ENCODE measurements around the gene DAZ4.
"Not testable (repeated sequence)": the region's sequence is repeated elsewhere in the genome, so short reads cannot be mapped to it uniquely, and the experiment has no call there.

The DAZ4 gene, protein sequence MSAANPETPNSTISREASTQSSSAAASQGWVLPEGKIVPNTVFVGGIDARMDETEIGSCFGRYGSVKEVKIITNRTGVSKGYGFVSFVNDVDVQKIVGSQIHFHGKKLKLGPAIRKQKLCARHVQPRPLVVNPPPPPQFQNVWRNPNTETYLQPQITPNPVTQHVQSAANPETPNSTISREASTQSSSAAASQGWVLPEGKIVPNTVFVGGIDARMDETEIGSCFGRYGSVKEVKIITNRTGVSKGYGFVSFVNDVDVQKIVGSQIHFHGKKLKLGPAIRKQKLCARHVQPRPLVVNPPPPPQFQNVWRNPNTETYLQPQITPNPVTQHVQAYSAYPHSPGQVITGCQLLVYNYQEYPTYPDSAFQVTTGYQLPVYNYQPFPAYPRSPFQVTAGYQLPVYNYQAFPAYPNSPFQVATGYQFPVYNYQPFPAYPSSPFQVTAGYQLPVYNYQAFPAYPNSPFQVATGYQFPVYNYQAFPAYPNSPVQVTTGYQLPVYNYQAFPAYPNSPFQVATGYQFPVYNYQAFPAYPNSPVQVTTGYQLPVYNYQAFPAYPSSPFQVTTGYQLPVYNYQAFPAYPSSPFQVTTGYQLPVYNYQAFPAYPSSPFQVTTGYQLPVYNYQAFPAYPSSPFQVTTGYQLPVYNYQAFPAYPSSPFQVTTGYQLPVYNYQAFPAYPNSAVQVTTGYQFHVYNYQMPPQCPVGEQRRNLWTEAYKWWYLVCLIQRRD

DNA sequence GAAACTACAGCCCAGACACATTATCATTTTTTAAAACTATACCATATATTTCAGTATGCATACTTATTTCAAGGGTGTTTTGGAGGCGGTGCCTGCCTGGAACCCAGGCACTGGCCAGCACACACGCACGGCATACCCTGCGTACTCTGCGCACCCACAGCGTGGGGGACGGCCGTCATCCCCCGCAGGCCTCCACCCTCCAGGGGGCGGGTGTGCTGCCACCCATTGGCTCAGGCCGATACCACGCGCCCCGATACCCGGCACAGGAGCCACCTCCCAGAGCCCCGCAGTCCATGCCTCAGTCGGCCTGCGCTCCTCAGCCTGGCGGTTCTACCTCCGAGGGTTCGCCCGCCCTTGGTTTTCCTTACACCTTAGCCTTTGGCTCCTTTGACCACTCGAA lies at the start of gene DAZ4:
TSS of gene DAZ4 (plus strand) at position 301 of the 400 bp plus-strand sequence. CDS start 208 bp downstream, outside the sequence.
- H3K4me3 ChIP-seq (ENCODE audit: low read depth, low read length), result not testable (repeated sequence)

DNA sequence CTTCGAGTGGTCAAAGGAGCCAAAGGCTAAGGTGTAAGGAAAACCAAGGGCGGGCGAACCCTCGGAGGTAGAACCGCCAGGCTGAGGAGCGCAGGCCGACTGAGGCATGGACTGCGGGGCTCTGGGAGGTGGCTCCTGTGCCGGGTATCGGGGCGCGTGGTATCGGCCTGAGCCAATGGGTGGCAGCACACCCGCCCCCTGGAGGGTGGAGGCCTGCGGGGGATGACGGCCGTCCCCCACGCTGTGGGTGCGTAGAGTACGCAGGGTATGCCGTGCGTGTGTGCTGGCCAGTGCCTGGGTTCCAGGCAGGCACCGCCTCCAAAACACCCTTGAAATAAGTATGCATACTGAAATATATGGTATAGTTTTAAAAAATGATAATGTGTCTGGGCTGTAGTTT lies 20.4 kb upstream of the DAZ4 start, which contains the start of gene DAZ3:
TSS of gene DAZ3 (minus strand) at position 101 of the 400 bp plus-strand sequence. CDS start 208 bp downstream, outside the sequence.
- H3K4me3 ChIP-seq (ENCODE audit: low read depth, low read length), result not testable (repeated sequence)

DNA sequence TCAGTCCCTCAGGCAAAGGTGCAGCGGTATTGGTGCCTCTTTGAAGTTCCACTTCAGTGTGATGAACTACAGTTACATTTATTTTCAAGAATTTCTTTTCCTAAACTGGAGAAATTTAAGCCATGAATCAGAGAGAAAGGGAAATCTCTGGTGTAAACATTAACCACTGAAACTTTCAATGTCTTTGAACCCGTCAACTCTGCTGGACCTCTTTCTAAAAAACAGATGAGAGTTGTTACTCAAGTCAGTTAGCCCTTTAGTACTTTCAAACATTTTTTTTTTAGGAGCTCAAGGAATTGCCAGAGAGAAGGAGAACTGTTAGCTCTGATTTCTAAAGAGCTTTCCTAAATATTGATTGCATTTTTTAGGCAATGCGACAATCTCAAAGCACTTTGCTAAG lies 11.9 kb upstream of the DAZ4 start:
- H3K4me3 ChIP-seq (ENCODE audit: low read depth, low read length), result not testable (repeated sequence)

DNA sequence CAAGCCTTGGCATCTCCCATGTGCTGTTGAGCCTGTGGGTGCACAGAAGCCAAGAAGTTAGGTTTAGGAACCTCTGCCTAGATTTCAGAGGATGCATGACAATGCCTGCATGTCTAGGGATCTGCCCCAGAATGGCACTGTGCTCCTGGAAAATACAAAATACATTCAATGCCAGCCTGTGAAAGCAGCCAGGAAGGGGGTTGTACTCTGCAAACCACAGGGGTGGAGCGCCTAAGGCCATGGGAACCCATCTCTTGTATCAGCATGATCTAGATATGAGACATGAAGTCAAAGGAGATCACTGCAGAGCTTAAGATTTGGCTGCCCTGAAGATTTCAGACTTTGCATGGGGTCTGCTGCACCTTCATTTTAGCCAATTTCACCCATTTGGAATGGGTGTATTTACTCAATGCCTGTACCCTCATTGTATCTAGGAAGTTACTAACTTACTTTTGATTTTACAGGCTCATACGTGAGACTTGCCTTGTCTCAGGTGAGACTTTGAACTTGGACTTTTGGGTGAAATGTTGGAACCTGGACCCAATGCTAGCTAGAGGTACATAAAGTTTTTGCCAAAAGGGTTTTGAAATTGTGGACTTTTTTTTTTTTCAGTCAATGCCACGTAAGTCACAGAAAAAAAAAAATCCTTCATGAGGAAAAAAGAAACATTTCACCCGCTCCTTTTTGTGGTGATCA lies 9.4 kb upstream of the DAZ4 start:
- H3K4me3 ChIP-seq (ENCODE audit: low read depth, low read length), result not testable (repeated sequence)

DNA sequence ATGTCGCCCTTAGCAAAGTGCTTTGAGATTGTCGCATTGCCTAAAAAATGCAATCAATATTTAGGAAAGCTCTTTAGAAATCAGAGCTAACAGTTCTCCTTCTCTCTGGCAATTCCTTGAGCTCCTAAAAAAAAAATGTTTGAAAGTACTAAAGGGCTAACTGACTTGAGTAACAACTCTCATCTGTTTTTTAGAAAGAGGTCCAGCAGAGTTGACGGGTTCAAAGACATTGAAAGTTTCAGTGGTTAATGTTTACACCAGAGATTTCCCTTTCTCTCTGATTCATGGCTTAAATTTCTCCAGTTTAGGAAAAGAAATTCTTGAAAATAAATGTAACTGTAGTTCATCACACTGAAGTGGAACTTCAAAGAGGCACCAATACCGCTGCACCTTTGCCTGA lies 8.7 kb upstream of the DAZ4 start:
- H3K4me3 ChIP-seq (ENCODE audit: low read depth, low read length), result not testable (repeated sequence)

Data from iPS-11a (cell line).